Stromal cell of bone marrow (primary cell): ENCODE measurements around the gene LBH.
"Not testable (repeated sequence)": the region's sequence is repeated elsewhere in the genome, so short reads cannot be mapped to it uniquely, and the experiment has no call there.

Source experiments
- DNase-seq: peaks from one replicate; pipeline ENCODE4 v3.0.0-alpha.2; 2012; ENCODE audit warnings: low read depth

LBH gene

DNA sequence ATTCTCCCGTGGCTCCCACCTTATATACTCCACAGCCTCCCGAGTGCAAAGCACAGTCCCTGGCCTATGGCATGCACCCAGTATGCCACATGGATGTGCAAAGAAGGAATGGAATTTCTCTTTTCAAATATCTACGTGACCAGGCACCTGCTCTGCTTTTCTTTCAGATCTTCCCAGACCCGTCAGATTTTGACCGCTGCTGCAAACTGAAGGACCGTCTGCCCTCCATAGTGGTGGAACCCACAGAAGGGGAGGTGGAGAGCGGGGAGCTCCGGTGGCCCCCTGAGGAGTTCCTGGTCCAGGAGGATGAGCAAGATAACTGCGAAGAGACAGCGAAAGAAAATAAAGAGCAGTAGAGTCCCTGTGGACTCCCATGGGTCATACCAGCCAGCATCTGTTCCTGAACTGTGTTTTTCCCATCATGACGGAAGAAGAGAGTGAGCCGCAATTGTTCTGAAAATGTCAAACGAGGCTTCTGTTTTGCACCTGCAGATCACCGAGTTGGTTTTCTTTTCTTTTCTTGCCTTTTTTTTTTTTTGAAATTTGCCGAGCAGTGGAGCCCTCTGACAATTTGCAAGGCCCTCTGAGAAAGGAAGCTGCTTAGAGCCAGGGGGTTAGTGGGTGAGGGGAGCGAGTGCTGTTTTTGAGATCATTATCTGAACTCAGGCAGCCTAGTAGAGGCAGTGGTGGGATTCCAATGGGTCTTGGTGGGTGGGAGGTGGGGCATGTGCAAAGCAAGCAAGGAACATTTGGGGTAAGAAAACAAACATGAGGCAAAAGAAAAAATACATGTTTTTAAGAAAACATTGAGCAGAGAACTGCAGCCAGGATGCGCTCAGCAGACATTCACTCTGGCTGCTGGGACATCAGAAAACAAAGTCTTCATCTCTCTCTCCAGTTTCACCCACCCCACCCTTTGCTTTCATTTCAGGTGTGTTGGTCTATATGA, 26.2 kb downstream of the LBH start:
- DNase-seq = no peak

DNA sequence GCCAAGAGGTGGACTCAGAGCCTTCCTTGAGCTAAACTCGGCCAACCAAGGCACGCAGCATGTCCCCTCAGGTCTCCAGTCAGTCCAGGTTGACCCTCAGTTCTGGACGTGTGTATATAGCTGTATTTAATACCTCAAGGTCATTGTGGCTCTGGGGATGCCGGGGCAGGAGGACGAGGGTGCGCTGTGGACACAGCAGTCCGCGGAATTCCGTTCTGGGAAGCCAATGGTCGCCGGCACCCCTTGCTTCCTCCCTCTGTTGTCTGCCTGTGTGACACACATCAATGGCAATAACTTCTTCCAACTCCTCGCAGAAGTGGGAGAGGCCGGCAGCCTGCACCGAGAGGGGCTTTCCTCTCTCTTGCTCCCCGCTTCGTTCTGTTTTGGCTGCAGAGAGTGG, 27.7 kb downstream of the LBH start:
- DNase-seq = no peak

DNA sequence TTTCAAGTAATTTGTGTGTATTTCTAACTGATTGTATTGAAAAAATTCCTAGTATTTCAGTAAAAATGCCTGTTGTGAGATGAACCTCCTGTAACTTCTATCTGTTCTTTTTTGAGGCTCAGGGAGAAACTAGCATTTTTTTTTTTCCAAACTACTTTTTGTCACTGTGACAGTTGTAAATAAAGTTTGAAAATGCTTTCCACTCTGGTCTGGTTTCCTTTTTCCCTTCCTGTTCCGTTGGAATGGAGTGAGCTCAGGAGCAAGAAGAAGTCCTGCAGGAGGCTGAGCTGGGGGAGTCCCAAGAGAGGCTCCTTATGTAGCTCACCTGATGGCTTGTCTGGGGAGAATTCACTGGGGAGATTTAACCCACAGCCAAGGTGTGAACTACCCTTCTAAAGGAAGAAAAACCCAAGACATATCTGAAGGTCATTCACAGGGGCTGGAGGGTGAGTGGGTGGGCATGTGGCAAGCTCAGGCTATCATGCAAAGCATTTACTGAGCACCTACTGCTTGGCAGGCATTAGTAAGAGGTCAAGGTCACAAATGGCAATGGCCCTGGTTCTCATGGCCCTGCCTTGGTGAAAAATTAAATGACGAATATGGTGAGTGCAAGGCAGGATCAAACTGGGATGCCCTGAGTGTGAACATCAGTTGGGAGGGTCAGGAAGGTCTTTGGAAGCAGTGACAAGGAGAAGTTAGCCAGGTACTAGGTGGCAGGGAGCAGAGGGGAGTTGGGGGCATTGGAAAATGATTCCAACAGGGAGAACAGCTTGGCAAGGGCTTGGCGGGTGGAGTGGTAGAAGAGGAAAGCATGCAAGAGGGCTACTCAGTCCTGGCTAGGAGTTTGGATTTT, 28.7 kb downstream of the LBH start:
- no peak for DNase-seq

- DNase-seq = no peak
These were observed 29.6 kb downstream of the LBH start for GRCh38 chr2:30260941-30261340.

DNA sequence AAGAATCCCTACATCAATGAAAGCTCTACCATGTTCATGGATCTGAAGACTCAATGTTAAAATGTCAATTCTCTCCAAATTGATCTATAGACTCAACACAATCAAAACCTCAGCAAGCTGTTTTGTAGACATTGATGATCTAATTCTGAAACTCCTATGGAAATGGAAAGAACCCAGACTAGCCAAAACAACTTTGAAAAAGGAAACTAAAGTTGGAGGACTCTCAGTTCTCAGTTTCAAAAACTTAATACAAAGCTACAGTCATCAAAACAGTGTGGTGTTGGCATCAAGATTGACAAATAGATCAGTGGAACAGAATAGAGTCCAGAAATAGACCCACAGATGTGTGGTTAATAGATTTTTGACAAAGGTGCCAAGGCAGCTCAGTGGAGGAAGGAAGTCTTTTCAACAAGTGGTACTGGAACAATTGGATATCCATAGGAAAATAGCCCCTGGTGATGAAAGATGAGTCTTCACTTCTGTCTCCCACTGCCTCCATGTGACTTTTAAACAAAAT, 30.4 kb downstream of the LBH start:
- DNase-seq = no peak

- DNase-seq = no peak
These were observed 31.5 kb downstream of the LBH start for GRCh38 chr2:30262716-30263309.

DNA sequence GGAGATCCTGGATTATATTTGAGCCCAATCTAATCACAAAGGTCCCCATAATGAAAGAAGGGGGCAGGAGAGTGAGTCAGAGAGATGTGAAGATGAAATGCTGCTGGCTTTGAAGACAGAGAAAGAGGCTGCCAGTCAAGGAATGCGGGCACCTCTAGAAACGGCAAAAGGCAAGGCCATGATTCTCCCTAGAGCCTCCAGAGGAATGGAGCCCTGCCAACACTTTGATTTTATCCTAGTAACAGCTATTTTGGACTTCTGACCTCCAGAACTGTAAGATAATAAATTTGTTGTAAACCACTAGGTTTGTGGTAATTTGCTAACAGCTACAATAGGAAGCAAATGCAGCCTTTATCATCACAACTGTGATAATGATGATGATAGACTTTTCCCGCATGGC, 32.9 kb downstream of the LBH start:
- no peak for DNase-seq

- DNase-seq = peak; percentile 53
These were observed 34.0 kb downstream of the LBH start for GRCh38 chr2:30265052-30266015.

GRCh38 chr2:30266051-30266621, 34.8 kb downstream of the LBH start:
- no peak for DNase-seq

DNA sequence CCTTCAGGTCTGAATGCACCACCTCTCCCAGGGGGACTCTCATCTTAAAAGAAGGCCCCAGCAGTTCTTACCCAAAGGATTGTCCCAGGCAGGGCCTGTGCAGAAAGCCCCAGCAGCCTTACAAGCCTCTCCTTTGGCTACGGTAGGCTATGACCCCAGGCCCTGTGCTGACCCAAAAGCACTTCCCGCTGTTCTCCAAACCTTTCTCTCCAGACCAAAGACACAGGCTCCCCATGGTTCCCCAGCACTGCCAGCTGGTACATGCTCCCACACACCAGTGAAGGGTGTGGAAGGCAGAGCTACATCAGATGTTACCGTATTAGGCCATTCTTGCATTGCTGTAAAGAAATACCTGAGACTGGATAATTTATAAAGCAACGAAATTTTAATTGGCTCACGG, 35.4 kb downstream of the LBH start:
- DNase-seq = no peak

- DNase-seq = no peak
These were observed 36.0 kb downstream of the LBH start for GRCh38 chr2:30267161-30267975.

GRCh38 chr2:30268296-30268871, 37.0 kb downstream of the LBH start:
- no peak for DNase-seq

GRCh38 chr2:30269114-30269770, 37.9 kb downstream of the LBH start:
- DNase-seq = not testable (repeated sequence)

- DNase-seq = no peak
These were observed 38.4 kb downstream of the LBH start for GRCh38 chr2:30269771-30270145.

DNA sequence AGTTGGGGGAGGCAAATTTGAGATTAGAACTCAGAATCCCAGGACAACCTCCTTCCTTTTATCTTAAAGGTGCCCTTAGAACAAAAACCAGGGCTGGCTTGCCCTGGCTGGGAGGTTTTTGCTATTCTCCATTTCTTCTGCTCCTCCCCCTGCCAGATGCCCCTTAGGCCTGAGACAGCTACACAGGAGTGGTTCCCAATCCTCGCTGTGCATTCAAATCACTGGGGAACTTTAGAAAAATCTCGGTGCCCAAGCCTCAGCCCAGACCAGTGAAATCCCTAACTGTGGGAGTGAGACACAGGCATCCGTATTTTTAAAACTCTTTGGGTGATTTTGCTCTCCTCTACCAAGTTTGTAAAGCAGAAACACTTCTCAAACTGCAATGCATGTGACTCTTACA, 38.8 kb downstream of the LBH start:
- DNase-seq = no peak

- DNase-seq = no peak
These were observed 40.0 kb downstream of the LBH start for GRCh38 chr2:30271301-30271700.

GRCh38 chr2:30272286-30272685, 41.0 kb downstream of the LBH start:
- no peak for DNase-seq

DNA sequence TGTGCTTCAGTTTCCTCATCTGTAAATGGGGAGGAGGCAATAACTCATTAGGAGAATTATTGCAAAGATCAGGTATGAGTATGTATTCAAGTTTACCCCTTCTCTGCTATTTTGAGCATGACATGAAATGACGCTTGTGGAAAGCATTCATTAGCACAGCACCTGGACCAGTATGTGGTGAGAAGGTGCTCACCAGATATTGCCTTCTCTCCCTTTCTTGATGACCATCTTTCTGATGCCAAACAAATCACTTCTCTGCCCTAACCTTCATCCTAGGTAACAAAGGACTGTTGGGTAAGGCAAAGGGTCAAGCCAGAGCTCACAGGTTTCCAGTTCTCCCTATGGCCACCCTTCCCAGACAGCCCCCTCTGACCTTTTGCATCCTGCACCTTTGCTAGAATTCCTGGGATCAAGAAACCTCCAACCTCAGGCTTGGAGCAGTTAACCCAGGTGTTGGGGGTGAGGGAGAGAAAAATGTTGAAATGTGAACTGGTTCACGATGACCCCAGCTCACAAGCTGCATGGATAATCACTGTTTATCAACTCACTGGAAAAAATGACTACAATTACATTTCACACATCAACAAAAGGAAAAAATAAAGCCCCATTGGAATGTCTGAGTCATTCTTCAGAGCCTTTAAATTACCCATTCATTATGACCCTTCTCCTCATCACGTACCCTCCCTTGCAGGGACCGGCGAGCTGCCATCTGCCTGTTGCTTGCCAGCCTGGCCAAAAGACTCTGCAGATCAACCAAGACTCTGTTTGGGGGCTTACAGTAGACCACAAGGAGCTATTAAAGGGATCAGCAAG, 41.6 kb downstream of the LBH start:
- peak; percentile 54 for DNase-seq
